Measurements from ENCODE around the gene AFAP1L2. TPM values are rescaled to one million over a fixed set of nuclear protein-coding genes. Genes with fewer than 3 reads are reported as not detected.

Gene AFAP1L2
- total and polyA plus RNA-seq, 7 donors = 0.75 to 3.6 (median 1.7) TPM

DNA sequence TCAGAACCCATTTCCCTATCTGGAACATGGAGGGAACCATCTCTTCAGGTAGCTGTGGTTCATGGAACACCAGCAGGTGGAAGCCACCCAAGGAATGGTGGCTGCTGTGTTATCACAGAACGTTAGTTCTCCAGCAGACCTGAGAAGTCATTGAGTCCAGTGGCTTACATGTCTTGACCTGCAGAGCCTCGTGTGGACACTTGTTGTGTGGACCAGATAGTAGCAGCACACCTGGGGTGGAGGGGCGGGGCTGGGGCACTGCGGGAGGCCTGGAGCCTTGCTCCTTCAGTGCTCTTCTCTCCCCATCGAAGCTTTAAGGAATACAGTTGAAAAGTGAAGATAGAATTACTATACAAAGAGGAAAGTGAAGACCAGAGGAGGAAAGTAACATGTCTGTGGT is 122.8 kb downstream of the AFAP1L2 start:
- DNase-seq (no peak), ATAC-seq (no peak)
- no peak overlapping the region for H3K27ac ChIP-seq
- no peaks in the 10 kb centered on the region for H3K9me3 ChIP-seq
- no peak overlapping the region for H3K4me3 ChIP-seq
- 74 to 89% (median 78%) methylated on average over 5 of the region's 5 CpGs for WGBS, 3 donors
- H3K36me3 ChIP-seq (ENCODE audit: insufficient read depth in 1 of 2, low read depth in 1 of 2) = no peaks in the 10 kb centered on the region
- TF ChIP-seq, protein P1, sequence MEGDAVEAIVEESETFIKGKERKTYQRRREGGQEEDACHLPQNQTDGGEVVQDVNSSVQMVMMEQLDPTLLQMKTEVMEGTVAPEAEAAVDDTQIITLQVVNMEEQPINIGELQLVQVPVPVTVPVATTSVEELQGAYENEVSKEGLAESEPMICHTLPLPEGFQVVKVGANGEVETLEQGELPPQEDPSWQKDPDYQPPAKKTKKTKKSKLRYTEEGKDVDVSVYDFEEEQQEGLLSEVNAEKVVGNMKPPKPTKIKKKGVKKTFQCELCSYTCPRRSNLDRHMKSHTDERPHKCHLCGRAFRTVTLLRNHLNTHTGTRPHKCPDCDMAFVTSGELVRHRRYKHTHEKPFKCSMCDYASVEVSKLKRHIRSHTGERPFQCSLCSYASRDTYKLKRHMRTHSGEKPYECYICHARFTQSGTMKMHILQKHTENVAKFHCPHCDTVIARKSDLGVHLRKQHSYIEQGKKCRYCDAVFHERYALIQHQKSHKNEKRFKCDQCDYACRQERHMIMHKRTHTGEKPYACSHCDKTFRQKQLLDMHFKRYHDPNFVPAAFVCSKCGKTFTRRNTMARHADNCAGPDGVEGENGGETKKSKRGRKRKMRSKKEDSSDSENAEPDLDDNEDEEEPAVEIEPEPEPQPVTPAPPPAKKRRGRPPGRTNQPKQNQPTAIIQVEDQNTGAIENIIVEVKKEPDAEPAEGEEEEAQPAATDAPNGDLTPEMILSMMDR (IDR thresholded peaks at IDR 0.05) = no peak
- no peaks in the 10 kb centered on the region for H3K27me3 ChIP-seq (ENCODE audit: insufficient read depth in 3 of 3, low read length in 2 of 3)
- H3K4me1 ChIP-seq = no peaks in the 10 kb centered on the region
- intact Hi-C loops (cut with DNase I) = no loop called here

DNA sequence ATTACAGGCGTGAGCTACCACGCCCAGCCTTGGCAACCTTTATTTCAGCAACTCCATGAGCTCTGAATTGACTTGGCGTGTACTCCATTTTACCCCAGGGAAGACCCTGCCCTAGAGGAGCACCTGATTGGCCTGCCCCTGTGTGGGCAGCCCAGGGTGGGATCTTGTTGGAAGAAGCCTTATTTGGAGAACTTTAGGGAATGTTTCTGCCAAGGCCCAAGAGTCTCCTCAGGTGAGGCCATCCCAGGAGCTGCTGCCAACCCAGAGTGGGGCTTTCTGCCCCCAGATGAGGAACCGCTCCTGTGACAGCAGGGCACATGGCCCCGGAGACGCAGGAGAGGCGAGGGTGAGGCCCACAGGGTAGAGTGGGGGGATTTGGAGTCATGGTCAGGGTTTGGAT is 123.3 kb downstream of the AFAP1L2 start:
- no peaks in the 10 kb centered on the region for H3K36me3 ChIP-seq (ENCODE audit: insufficient read depth in 1 of 2, low read depth in 1 of 2)
- WGBS, 3 donors = 69 to 90% (median 76%) methylated on average over 6 to 7 of the region's 7 CpGs
- TF ChIP-seq, protein P1 (IDR thresholded peaks at IDR 0.05) = no peak
- no peak overlapping the region for H3K4me3 ChIP-seq
- ATAC-seq (no peak), DNase-seq (no peak)
- H3K27me3 ChIP-seq (ENCODE audit: insufficient read depth in 3 of 3, low read length in 2 of 3) = no peaks in the 10 kb centered on the region
- H3K9me3 ChIP-seq = no peaks in the 10 kb centered on the region
- H3K27ac ChIP-seq = no peak overlapping the region
- intact Hi-C loops (cut with DNase I) = no loop called here
- H3K4me1 ChIP-seq = no peaks in the 10 kb centered on the region

DNA sequence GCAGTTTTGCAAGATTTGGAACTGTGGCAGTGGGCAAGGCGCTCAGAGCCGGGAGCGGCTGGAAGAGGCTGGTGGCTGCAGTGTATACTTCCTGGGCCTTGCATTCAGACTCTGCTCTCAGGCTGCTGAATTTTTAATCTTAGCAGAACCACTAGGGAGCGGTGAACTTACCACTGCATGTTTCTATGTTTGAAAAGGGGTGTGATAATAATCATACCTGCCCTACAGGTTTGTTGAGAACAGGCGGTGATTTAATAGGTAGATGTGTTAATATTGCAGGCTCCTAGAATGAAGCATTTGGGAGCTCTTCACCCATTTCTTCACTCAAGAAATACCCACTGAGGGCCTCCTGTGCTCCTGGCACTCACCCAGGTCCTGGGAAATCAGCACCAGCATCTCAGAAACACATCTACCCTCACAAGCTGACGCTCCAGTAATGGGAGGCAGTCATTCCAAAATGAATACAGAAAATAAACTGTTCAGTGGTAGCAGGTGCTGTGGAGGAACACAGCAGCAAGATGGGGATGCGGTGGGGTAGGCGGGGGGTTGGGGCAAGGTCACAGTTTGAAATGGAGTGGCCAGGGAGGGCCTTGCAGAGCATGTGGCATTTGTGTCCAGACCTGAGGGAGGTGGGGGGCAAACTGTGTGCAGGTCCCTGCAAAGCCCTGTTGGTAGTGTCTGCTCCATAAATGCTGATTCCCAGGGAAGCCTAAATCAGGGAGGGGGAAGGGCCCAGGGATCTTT is 124.2 kb downstream of the AFAP1L2 start:
- 87 to 90% (median 87%) methylated on average over 8 of the region's 8 CpGs for WGBS, 3 donors
- Histone ChIP-seq H3K4me1 (no peaks in the 10 kb centered on the region), H3K27ac (no peak overlapping the region), H3K36me3 (ENCODE audit: insufficient read depth in 1 of 2, low read depth in 1 of 2) (no peaks in the 10 kb centered on the region), H3K4me3 (no peak overlapping the region), H3K27me3 (ENCODE audit: insufficient read depth in 3 of 3, low read length in 2 of 3) (no peaks in the 10 kb centered on the region), H3K9me3 (no peaks in the 10 kb centered on the region)
- DNase-seq (no peak), ATAC-seq (no peak)
- TF ChIP-seq, protein P1 (IDR thresholded peaks at IDR 0.05) = no peak
- intact Hi-C loops (cut with DNase I) = no loop called here

DNA sequence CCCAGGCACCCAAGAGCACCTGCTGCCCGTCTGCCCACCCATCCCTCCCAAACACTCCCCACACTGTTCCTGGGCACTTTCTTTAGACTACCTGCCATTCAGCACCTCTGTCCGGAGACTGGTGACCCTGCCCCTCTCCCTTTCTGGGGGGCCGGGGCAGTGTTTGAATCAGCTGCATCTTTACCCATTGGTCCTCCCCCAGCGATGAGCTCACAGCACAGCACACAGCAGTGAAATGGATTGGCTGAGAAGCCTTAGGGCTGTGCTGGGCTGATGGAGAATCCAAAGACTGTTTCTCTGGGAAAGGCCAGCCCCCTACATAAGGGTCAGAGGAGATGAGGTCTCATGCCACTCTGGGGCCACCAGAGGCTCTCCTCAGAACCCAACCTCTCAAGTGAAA is 125.0 kb downstream of the AFAP1L2 start:
- Histone ChIP-seq H3K27ac (no peak overlapping the region), H3K36me3 (ENCODE audit: insufficient read depth in 1 of 2, low read depth in 1 of 2) (no peaks in the 10 kb centered on the region), H3K4me3 (no peak overlapping the region), H3K4me1 (no peaks in the 10 kb centered on the region), H3K9me3 (no peaks in the 10 kb centered on the region), H3K27me3 (ENCODE audit: insufficient read depth in 3 of 3, low read length in 2 of 3) (no peaks in the 10 kb centered on the region)
- TF ChIP-seq, protein P1 (IDR thresholded peaks at IDR 0.05) = no peak
- 75 to 80% (median 77%) methylated on average over 3 to 4 of the region's 4 CpGs for WGBS, 3 donors
- ATAC-seq (no peak), DNase-seq (no peak)
- intact Hi-C loops (cut with DNase I) = no loop called here

DNA sequence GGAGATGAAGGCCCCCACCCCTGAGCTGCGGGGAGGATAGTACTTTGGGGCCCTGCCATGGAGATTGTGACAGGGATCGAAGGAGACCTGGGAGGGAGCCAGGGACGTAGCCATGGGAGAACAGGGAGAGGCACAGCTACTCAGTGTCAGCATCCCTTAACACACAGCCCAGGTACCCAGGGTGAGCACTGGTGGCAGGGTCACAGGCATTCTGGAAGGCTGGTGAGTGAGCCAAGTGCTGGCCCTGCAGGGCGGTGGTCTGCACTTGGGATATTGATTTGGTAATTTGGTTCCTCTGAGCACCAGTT is 125.5 kb downstream of the AFAP1L2 start:
- ATAC-seq = no peak
- Histone ChIP-seq H3K9me3 (no peaks in the 10 kb centered on the region), H3K27me3 (ENCODE audit: insufficient read depth in 3 of 3, low read length in 2 of 3) (no peaks in the 10 kb centered on the region), H3K4me3 (no peak overlapping the region), H3K27ac (no peak overlapping the region), H3K36me3 (ENCODE audit: insufficient read depth in 1 of 2, low read depth in 1 of 2) (no peaks in the 10 kb centered on the region), H3K4me1 (no peaks in the 10 kb centered on the region)
- TF ChIP-seq, protein P1 (IDR thresholded peaks at IDR 0.05) = no peak
- DNase-seq = no peak
- 70 to 84% (median 75%) methylated on average over 4 of the region's 4 CpGs for whole genome bisulfite sequencing, 3 donors
- intact Hi-C loops (cut with DNase I) = no loop called here
